Natural killer cell (primary cell): ENCODE results near the gene TTC31. TPM values are rescaled to one million over a fixed set of nuclear protein-coding genes. Genes with fewer than 3 reads are reported as not detected.

Experiments
- ATAC-seq, 3 donors: fragments of 150-1000 bp in 2 of 3; fragments of 200-7000 bp in 1 of 3; cut with Tn5 transposase; 1 replicate in 1 of 3; 2 replicates in 2 of 3; pipeline ENCODE4 v1.10.0; 2021; ENCODE audit warnings: mild to moderate bottlenecking in 2 of 3, moderate library complexity in 2 of 3
- DNase-seq, 2 donors: peaks; one replicate each; pipeline versions ENCODE4 v3.0.0 to v3.0.0-alpha.2; 2013 to 2021; ENCODE audit warnings: mixed read lengths in 1 of 2
- H3K27ac ChIP-seq: one replicate; pipeline ENCODE4 v1.5.1; 2013; ENCODE audit warnings: mild to moderate bottlenecking, low read length
- H3K27me3 ChIP-seq: one replicate; pipeline ENCODE4 v1.6.1; 2013; ENCODE audit warnings: low read length; ENCODE audit not compliant: control insufficient read depth, insufficient read depth
- H3K36me3 ChIP-seq: one replicate; pipeline ENCODE4 v1.6.1; 2013; ENCODE audit warnings: low read length; ENCODE audit not compliant: control insufficient read depth, insufficient read depth
- H3K4me1 ChIP-seq: one replicate; pipeline ENCODE4 v1.6.1; 2013; ENCODE audit warnings: low read length; ENCODE audit not compliant: control insufficient read depth, insufficient read depth
- H3K4me3 ChIP-seq: one replicate; pipeline ENCODE4 v1.5.1; 2013; ENCODE audit warnings: low read length
- H3K9me3 ChIP-seq: one replicate; pipeline ENCODE4 v1.6.1; 2013; ENCODE audit warnings: low read length; ENCODE audit not compliant: control insufficient read depth, insufficient read depth
- H3K27ac Mint-ChIP-seq, 2 donors: one replicate each; pipeline ENCODE4 v1.8.0; 2022; ENCODE audit warnings: mild to moderate bottlenecking in 2 of 2, mixed read lengths in 2 of 2, moderate library complexity in 1 of 2
- H3K27me3 Mint-ChIP-seq, 2 donors: one replicate each; pipeline ENCODE4 v1.8.0; 2022; ENCODE audit warnings: low read depth in 2 of 2, mixed read lengths in 2 of 2
- H3K36me3 Mint-ChIP-seq: one replicate; pipeline ENCODE4 v1.8.0; 2022; ENCODE audit warnings: mixed read lengths
- H3K4me1 Mint-ChIP-seq, 2 donors: one replicate each; pipeline ENCODE4 v1.8.0; 2022; ENCODE audit warnings: mixed read lengths in 2 of 2
- H3K4me3 Mint-ChIP-seq: one replicate; pipeline ENCODE4 v1.8.0; 2022; ENCODE audit warnings: mild to moderate bottlenecking, moderate library complexity, mixed read lengths
- H3K9me3 Mint-ChIP-seq, 2 donors: one replicate each; pipeline ENCODE4 v1.8.0; 2022; ENCODE audit warnings: mixed read lengths in 2 of 2
- CTCF ChIP-seq: fragments of 200-600 bp; IDR thresholded peaks from one replicate; pipeline ENCODE4 v1.8.0; 2022; ENCODE audit warnings: antibody characterized with exemption
- WGBS: methylation state at CpG from one replicate; pipeline ENCODE4 v1.1.7; 2013; ENCODE audit warnings: missing lambda C conversion rate; ENCODE audit not compliant: insufficient coverage; 5-methylcytosine and 5-hydroxymethylcytosine counted together
- intact Hi-C: fragments of 100-400 bp; cut with micrococcal nuclease; formaldehyde crosslinking; loops from one replicate; pipeline ENCODE4 v1.14.2; 2022
- total RNA-seq, 4 donors: library from RNA; stranded (reverse); fragments of 120-200 nt in 1 of 4; gene quantifications; one replicate each; pipeline versions ENCODE4 v1.2.3 to v1.2.4, GENCODE V29; 2013 to 2022

Gene TTC31
- total RNA-seq, 3 donors from 2014 or later (not counting 1 experiment from before 2014, with no cell fraction given): 51.3 to 59.7 (median 53.1) TPM

- peaks cover 7% of the 10 kb centered on the region for H3K36me3 ChIP-seq
- H3K36me3 Mint-ChIP-seq: no peaks in the 10 kb centered on the region
- no peaks in the 10 kb centered on the region for H3K9me3 Mint-ChIP-seq
- no peak for TF ChIP-seq CTCF
- H3K27me3 Mint-ChIP-seq: peaks cover 0 to 8% of the 10 kb centered on the region in 2 donors
- peaks cover 66% of the 10 kb centered on the region for H3K4me1 ChIP-seq
- H3K27ac Mint-ChIP-seq: peak overlapping the region; percentile 84 to 90
- intact Hi-C loops: loop anchor here (1.0 kb wide), 1 partner anchor 20 kb away; the partner anchor contains the start of gene TTC31
- ATAC-seq (no peak), DNase-seq (no peak)
- H3K27me3 ChIP-seq: peaks cover 5% of the 10 kb centered on the region
- H3K4me1 Mint-ChIP-seq: peaks cover 51 to 82% of the 10 kb centered on the region in 2 donors
- peak overlapping the region; percentile 57 for H3K4me3 ChIP-seq
- no peaks in the 10 kb centered on the region for H3K9me3 ChIP-seq
- WGBS: 63% methylated on average over 45 of the region's 45 CpGs
- peak overlapping the region; percentile 74 for H3K27ac ChIP-seq
- peak overlapping the region; percentile 88 for H3K4me3 Mint-ChIP-seq
Measured at GRCh38 chr2:74503506-74504475, 20.9 kb downstream of the TTC31 start.

GRCh38 chr2:74504591-74504990 lies 21.7 kb downstream of the TTC31 start:
- Mint-ChIP-seq H3K27ac (peak overlapping the region; percentile 84 to 90), H3K36me3 (no peaks in the 10 kb centered on the region), H3K4me1 (peaks cover 46 to 74% of the 10 kb centered on the region in 2 donors), H3K4me3 (peak overlapping the region; percentile 80), H3K27me3 (peaks cover 0 to 9% of the 10 kb centered on the region in 2 donors), H3K9me3 (no peaks in the 10 kb centered on the region)
- no peaks in the 10 kb centered on the region for H3K9me3 ChIP-seq
- H3K4me3 ChIP-seq: no peak overlapping the region
- DNase-seq (no peak), ATAC-seq (no peak)
- peaks cover 58% of the 10 kb centered on the region for H3K4me1 ChIP-seq
- intact Hi-C loops: no loop called here
- 88% methylated on average over 1 of the region's 3 CpGs for WGBS
- no peak for TF ChIP-seq CTCF
- H3K36me3 ChIP-seq: peaks cover 7% of the 10 kb centered on the region
- H3K27ac ChIP-seq: no peak overlapping the region
- H3K27me3 ChIP-seq: peaks cover 5% of the 10 kb centered on the region

- Histone ChIP-seq H3K9me3 (no peaks in the 10 kb centered on the region), H3K4me3 (no peak overlapping the region), H3K27me3 (peaks cover 4% of the 10 kb centered on the region), H3K4me1 (peaks cover 52% of the 10 kb centered on the region), H3K27ac (no peak overlapping the region), H3K36me3 (peaks cover 7% of the 10 kb centered on the region)
- Mint-ChIP-seq H3K4me1 (peaks cover 46 to 69% of the 10 kb centered on the region in 2 donors), H3K9me3 (no peaks in the 10 kb centered on the region), H3K36me3 (no peaks in the 10 kb centered on the region), H3K4me3 (peak overlapping the region; percentile 80), H3K27ac (peak overlapping the region in 1 of 2 donors; percentile 90), H3K27me3 (peaks cover 5 to 14% of the 10 kb centered on the region in 2 donors)
- DNase-seq (no peak), ATAC-seq (no peak)
- WGBS: 98% methylated on average over 11 of the region's 14 CpGs
- TF ChIP-seq CTCF: no peak
- intact Hi-C loops: no loop called here
Measured at GRCh38 chr2:74505448-74506246, 22.8 kb downstream of the TTC31 start.
